Measurements from ENCODE around the gene CCDC57.

DNA sequence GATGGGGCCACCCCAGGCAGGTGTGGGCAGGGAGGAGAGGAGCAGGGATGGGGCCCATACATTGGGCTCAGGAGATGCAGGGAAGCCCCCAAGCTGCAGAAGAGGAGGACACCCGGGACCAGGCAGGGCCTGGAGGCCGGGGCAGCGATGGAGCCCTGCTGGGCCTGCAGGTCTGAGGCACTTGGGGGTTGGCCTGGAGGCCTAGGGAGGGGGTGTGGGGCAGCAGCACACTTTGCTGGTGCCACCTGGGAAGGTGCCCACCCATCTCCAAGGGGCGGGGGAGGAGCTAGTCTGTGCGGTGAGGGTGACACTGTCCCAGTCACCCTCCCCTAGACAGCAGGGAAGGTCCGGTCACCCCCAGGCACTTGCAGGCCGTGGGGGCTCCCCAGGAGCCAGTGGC, 6.4 kb upstream of the CCDC57 start:
- TF ChIP-seq EZH2phosphoT487 (IDR thresholded peaks at IDR 0.05; ENCODE audit: low read depth), result no peak
- TF ChIP-seq, protein P1, sequence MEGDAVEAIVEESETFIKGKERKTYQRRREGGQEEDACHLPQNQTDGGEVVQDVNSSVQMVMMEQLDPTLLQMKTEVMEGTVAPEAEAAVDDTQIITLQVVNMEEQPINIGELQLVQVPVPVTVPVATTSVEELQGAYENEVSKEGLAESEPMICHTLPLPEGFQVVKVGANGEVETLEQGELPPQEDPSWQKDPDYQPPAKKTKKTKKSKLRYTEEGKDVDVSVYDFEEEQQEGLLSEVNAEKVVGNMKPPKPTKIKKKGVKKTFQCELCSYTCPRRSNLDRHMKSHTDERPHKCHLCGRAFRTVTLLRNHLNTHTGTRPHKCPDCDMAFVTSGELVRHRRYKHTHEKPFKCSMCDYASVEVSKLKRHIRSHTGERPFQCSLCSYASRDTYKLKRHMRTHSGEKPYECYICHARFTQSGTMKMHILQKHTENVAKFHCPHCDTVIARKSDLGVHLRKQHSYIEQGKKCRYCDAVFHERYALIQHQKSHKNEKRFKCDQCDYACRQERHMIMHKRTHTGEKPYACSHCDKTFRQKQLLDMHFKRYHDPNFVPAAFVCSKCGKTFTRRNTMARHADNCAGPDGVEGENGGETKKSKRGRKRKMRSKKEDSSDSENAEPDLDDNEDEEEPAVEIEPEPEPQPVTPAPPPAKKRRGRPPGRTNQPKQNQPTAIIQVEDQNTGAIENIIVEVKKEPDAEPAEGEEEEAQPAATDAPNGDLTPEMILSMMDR (IDR thresholded peaks at IDR 0.05; ENCODE audit: low read depth, low read length), result no peak

Data from OCI-LY3 (cell line).